GM20431 (cell line): ENCODE measurements around the gene PPM1E.

Experiments
- in situ Hi-C: fragments of 300-500 bp; cut with MseI, MboI; formaldehyde crosslinking; loops from one replicate; pipeline ENCODE4 v1.15.0; 2020; ENCODE audit warnings: low sequenced_read_pairs; ENCODE audit not compliant: unreplicated experiment

Gene PPM1E

GRCh38 chr17:58985971-58986370 lies 230.3 kb downstream of the PPM1E start:
- in situ Hi-C loops, result no loop called here

GRCh38 chr17:58989629-58990028 lies 234.0 kb downstream of the PPM1E start:
- in situ Hi-C loops, result no loop called here

GRCh38 chr17:58991718-58992331 lies 236.2 kb downstream of the PPM1E start:
- in situ Hi-C loops, result no loop called here

GRCh38 chr17:58993311-58993710 lies 237.7 kb downstream of the PPM1E start:
- in situ Hi-C loops, result no loop called here

- in situ Hi-C loops, result no loop called here
Observed at GRCh38 chr17:58995247-58995940, 239.7 kb downstream of the PPM1E start.

- in situ Hi-C loops, result no loop called here
Observed at GRCh38 chr17:58996968-58997367, 241.3 kb downstream of the PPM1E start.

GRCh38 chr17:58997756-58998553 lies 242.3 kb downstream of the PPM1E start:
- in situ Hi-C loops, result no loop called here

GRCh38 chr17:58998871-58999270 lies 243.2 kb downstream of the PPM1E start:
- in situ Hi-C loops, result no loop called here

- in situ Hi-C loops, result no loop called here
Observed at GRCh38 chr17:58999500-58999899, 243.8 kb downstream of the PPM1E start.

GRCh38 chr17:59000022-59000421 lies 244.4 kb downstream of the PPM1E start:
- in situ Hi-C loops, result loop anchor here (25.0 kb wide), 2 partner anchors 288 to 413 kb away; no protein-coding TSS in a partner anchor

GRCh38 chr17:59001158-59001814 lies 245.6 kb downstream of the PPM1E start:
- in situ Hi-C loops, result loop anchor here (25.0 kb wide), 2 partner anchors 289 to 414 kb away; no protein-coding TSS in a partner anchor

GRCh38 chr17:59002126-59002525 lies 246.5 kb downstream of the PPM1E start:
- in situ Hi-C loops, result loop anchor here (25.0 kb wide), 2 partner anchors 290 to 415 kb away; no protein-coding TSS in a partner anchor

GRCh38 chr17:59002848-59003247 lies 247.2 kb downstream of the PPM1E start:
- in situ Hi-C loops, result loop anchor here (25.0 kb wide), 2 partner anchors 291 to 416 kb away; no protein-coding TSS in a partner anchor

- in situ Hi-C loops, result loop anchor here (25.0 kb wide), 2 partner anchors 292 to 417 kb away; no protein-coding TSS in a partner anchor
Observed at GRCh38 chr17:59003860-59004259, 248.2 kb downstream of the PPM1E start.

- in situ Hi-C loops, result loop anchor here (25.0 kb wide), 2 partner anchors 292 to 417 kb away; no protein-coding TSS in a partner anchor
Observed at GRCh38 chr17:59004338-59005111, 248.9 kb downstream of the PPM1E start.

- in situ Hi-C loops, result loop anchor here (25.0 kb wide), 2 partner anchors 296 to 421 kb away; no protein-coding TSS in a partner anchor
Observed at GRCh38 chr17:59007995-59008394, 252.3 kb downstream of the PPM1E start.

- in situ Hi-C loops, result loop anchor here (25.0 kb wide), 2 partner anchors 296 to 421 kb away; no protein-coding TSS in a partner anchor
Observed at GRCh38 chr17:59008737-59009136, 253.1 kb downstream of the PPM1E start.

GRCh38 chr17:59010026-59010425 lies 254.4 kb downstream of the PPM1E start:
- in situ Hi-C loops, result loop anchor here (25.0 kb wide), 2 partner anchors 298 to 423 kb away; no protein-coding TSS in a partner anchor

GRCh38 chr17:59011975-59012374 lies 256.3 kb downstream of the PPM1E start:
- in situ Hi-C loops, result loop anchor here (25.0 kb wide), 2 partner anchors 300 to 425 kb away; no protein-coding TSS in a partner anchor
